HFFc6 (cell line): ENCODE results near the gene ZNF787. TPM values are rescaled to one million over a fixed set of nuclear protein-coding genes. Genes with fewer than 3 reads are reported as not detected.
"Not testable (repeated sequence)": the region's sequence is repeated elsewhere in the genome, so short reads cannot be mapped to it uniquely, and the experiment has no call there.

Experiments used
- DNase-seq: peaks from one replicate; pipeline ENCODE4 v3.0.0-alpha.2; 2018
- H3K27ac Mint-ChIP-seq: 2 replicates; pipeline ENCODE4 v1.8.0; 2020; ENCODE audit warnings: mild to moderate bottlenecking, mixed read lengths
- H3K27me3 Mint-ChIP-seq: 2 replicates; pipeline ENCODE4 v1.8.0; 2021; ENCODE audit warnings: mild to moderate bottlenecking, moderate library complexity, mixed read lengths; ENCODE audit not compliant: insufficient read depth
- H3K36me3 Mint-ChIP-seq: 2 replicates; pipeline ENCODE4 v1.8.0; 2021; ENCODE audit warnings: low read depth, mixed read lengths
- H3K4me1 Mint-ChIP-seq: 2 replicates; pipeline ENCODE4 v1.8.0; 2020; ENCODE audit warnings: low read depth, mixed read lengths
- H3K4me3 Mint-ChIP-seq: 2 replicates; pipeline ENCODE4 v1.8.0; 2020; ENCODE audit warnings: mild to moderate bottlenecking, moderate library complexity, mixed read lengths
- H3K9me3 Mint-ChIP-seq: 2 replicates; pipeline ENCODE4 v1.8.0; 2020; ENCODE audit warnings: mild to moderate bottlenecking, mixed read lengths
- total RNA-seq, 6 experiments: library from RNA; stranded (reverse); fragmentation: NEBNext Ultra II Directional; extraction: Animal tissue kit (Norgen Biotek cat#: 25700); gene quantifications; 2 replicates in 1 of 6; 3 replicates in 5 of 6; pipeline ENCODE4 v1.2.3, GENCODE V29; 2021
- TF ChIP-seq, protein P1 (sequence below): fragments of 200-600 bp; sonication (generic); IDR thresholded peaks from 2 replicates; pipeline ENCODE4 v1.5.0; 2021; ENCODE audit warnings: antibody characterized with exemption, mild to moderate bottlenecking

ZNF787 gene
- total RNA-seq, 6 experiments from 2014 or later = 28.5 to 31.5 (median 29.5) TPM

DNA sequence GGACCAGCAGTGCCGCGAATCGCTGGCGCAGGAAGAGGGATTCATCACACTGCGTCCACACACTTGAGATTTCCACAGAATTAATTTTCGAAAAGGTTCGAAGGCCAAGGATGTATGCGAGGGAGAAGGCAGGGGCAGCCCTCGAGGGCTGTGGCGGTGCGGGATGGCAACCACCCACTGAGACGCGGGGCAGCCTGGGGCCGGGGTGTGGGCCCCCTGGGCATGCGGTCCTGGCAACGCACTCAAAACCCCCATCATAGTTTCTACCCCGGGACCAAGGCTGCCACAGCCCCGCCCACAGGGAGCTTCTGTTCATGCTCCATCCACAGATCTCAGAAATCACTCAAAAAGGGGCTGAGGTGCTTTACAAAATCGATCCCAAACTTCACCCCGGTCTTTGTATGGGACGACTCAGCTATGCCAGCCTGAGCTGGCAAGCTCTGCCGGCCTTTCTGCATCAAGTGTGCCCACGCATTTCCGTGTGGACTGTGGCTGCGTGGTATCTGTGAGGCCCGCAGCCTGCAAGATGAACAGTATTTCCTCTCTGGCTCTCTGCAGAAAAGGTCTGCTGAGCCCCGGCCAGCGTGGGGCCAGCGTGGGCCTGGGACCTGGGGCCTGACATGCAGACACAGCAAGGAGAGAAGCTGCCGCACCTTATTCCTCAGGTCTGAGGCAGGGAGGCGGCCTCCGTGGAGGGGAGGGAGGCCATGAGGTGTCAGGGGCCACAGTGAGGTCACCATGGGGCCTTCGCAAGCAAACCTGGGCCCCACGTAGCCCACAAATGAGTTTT, 19.2 kb downstream of the ZNF787 start:
- H3K36me3 Mint-ChIP-seq = peaks cover 15% of the 10 kb centered on the region
- TF ChIP-seq, protein P1, sequence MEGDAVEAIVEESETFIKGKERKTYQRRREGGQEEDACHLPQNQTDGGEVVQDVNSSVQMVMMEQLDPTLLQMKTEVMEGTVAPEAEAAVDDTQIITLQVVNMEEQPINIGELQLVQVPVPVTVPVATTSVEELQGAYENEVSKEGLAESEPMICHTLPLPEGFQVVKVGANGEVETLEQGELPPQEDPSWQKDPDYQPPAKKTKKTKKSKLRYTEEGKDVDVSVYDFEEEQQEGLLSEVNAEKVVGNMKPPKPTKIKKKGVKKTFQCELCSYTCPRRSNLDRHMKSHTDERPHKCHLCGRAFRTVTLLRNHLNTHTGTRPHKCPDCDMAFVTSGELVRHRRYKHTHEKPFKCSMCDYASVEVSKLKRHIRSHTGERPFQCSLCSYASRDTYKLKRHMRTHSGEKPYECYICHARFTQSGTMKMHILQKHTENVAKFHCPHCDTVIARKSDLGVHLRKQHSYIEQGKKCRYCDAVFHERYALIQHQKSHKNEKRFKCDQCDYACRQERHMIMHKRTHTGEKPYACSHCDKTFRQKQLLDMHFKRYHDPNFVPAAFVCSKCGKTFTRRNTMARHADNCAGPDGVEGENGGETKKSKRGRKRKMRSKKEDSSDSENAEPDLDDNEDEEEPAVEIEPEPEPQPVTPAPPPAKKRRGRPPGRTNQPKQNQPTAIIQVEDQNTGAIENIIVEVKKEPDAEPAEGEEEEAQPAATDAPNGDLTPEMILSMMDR = no peak
- H3K27me3 Mint-ChIP-seq = peaks cover 2% of the 10 kb centered on the region; the same call in 1 of the 2 replicates
- H3K27ac Mint-ChIP-seq = no peak overlapping the region
- no peaks in the 10 kb centered on the region for H3K4me1 Mint-ChIP-seq
- H3K9me3 Mint-ChIP-seq = no peaks in the 10 kb centered on the region
- DNase-seq = no peak
- H3K4me3 Mint-ChIP-seq = no peak overlapping the region

GRCh38 chr19:56101095-56101494, 20.0 kb downstream of the ZNF787 start:
- DNase-seq = no peak
- Mint-ChIP-seq H3K36me3 (peaks cover 16% of the 10 kb centered on the region), H3K9me3 (no peaks in the 10 kb centered on the region)

GRCh38 chr19:56099638-56100539, 21.2 kb downstream of the ZNF787 start:
- Mint-ChIP-seq H3K27ac (no peak overlapping the region), H3K27me3 (peaks cover 5% of the 10 kb centered on the region), H3K4me1 (no peaks in the 10 kb centered on the region), H3K36me3 (peaks cover 27% of the 10 kb centered on the region), H3K4me3 (no peak overlapping the region), H3K9me3 (peaks cover 7% of the 10 kb centered on the region)
- TF ChIP-seq, protein P1 = no peak
- DNase-seq = no peak

More at GRCh38 chr19:56101095-56101494, 20.0 kb downstream of the ZNF787 start:
- H3K4me1 Mint-ChIP-seq = no peaks in the 10 kb centered on the region
- H3K27ac Mint-ChIP-seq = no peak overlapping the region
- no peak overlapping the region for H3K4me3 Mint-ChIP-seq
- H3K27me3 Mint-ChIP-seq = peaks cover 2% of the 10 kb centered on the region; the same call in 1 of the 2 replicates
- TF ChIP-seq, protein P1 = no peak

- H3K9me3 Mint-ChIP-seq = peaks cover 14% of the 10 kb centered on the region
- H3K36me3 Mint-ChIP-seq = peaks cover 32% of the 10 kb centered on the region
Measured at GRCh38 chr19:56098731-56099568, 22.1 kb downstream of the ZNF787 start.

DNA sequence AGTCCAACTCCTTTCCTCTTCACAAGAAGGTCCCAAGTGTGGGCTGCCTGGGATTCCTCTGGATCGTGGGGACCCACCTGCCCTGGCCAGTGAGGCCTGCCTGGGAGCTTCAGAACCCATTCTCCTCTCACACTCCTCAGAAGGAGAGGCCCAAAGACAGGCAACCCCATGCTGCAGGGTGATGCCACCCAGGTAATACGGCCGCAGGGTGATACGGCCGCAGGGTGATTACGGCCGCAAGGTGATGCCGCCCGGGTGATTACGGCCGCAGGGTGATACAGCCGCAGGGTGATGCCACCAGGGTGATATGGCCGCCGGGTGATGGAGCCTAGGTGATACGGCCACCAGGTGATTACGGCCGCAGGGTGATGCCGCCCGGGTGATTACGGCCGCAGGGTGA, 22.9 kb downstream of the ZNF787 start:
- Mint-ChIP-seq H3K36me3 (peaks cover 39% of the 10 kb centered on the region), H3K9me3 (peaks cover 21% of the 10 kb centered on the region)
- H3K4me3 Mint-ChIP-seq, DNase-seq, H3K27ac Mint-ChIP-seq, H3K4me1 Mint-ChIP-seq, H3K27me3 Mint-ChIP-seq: not testable (repeated sequence)

More at GRCh38 chr19:56098731-56099568, 22.1 kb downstream of the ZNF787 start:
- H3K4me1 Mint-ChIP-seq = no peaks in the 10 kb centered on the region
- no peak overlapping the region for H3K4me3 Mint-ChIP-seq
- H3K27me3 Mint-ChIP-seq = peaks cover 5% of the 10 kb centered on the region
- TF ChIP-seq, protein P1 = no peak
- no peak overlapping the region for H3K27ac Mint-ChIP-seq
- DNase-seq = no peak
